Raji (cell line): ENCODE results near the gene DCXR.
A peak's percentile ranks its signal among the peaks of the same experiment; 100 is the strongest.

ENCODE experiments used
- POLR2A ChIP-seq: IDR thresholded peaks from 2 replicates; pipeline ENCODE4 v1.6.1; 2011; ENCODE audit warnings: low read depth, low read length, control low read depth; ENCODE audit not compliant: insufficient read depth

The DCXR gene

GRCh38 chr17:82077617-82078358 lies 40.3 kb upstream of the DCXR start:
- no peak for TF ChIP-seq POLR2A

- TF ChIP-seq POLR2A, result no peak
Measured at GRCh38 chr17:82076785-82077591, 39.5 kb upstream of the DCXR start.

- TF ChIP-seq POLR2A, result no peak
Measured at GRCh38 chr17:82076018-82076784, 38.7 kb upstream of the DCXR start.

- TF ChIP-seq POLR2A, result no peak
Measured at GRCh38 chr17:82073446-82073845, 35.9 kb upstream of the DCXR start.

GRCh38 chr17:82072827-82073226 lies 35.3 kb upstream of the DCXR start:
- TF ChIP-seq POLR2A, result no peak

- TF ChIP-seq POLR2A, result no peak
Measured at GRCh38 chr17:82070611-82071010, 33.1 kb upstream of the DCXR start.

- TF ChIP-seq POLR2A, result peak; percentile 72
Measured at GRCh38 chr17:82065638-82066303, 28.3 kb upstream of the DCXR start, which contains the start of gene DUS1L. DUS1L (minus strand) TSS chr17:82065804; CDS start chr17:82065059, 745 bp downstream.

GRCh38 chr17:82065193-82065637 lies 27.7 kb upstream of the DCXR start:
- no peak for TF ChIP-seq POLR2A

- TF ChIP-seq POLR2A, result no peak
Measured at GRCh38 chr17:82064433-82065192, 27.1 kb upstream of the DCXR start.

GRCh38 chr17:82063424-82064415 lies 26.2 kb upstream of the DCXR start:
- no peak for TF ChIP-seq POLR2A

GRCh38 chr17:82062984-82063368 lies 25.5 kb upstream of the DCXR start:
- TF ChIP-seq POLR2A, result no peak

GRCh38 chr17:82062076-82062983 lies 24.8 kb upstream of the DCXR start:
- TF ChIP-seq POLR2A, result no peak
